Kidney glomerular epithelial cell (primary cell): Measurements from ENCODE around the gene ARHGEF38.
A peak's percentile ranks its signal among the peaks of the same experiment; 100 is the strongest.
"Not testable (repeated sequence)": the region's sequence is repeated elsewhere in the genome, so short reads cannot be mapped to it uniquely, and the experiment has no call there.

Source experiments
- DNase-seq: peaks from one replicate; lab custom pipeline; 2025; lab: John Stamatoyannopoulos, UW

ARHGEF38 gene

GRCh38 chr4:105652286-105652888 lies 100.0 kb downstream of the ARHGEF38 start:
- DNase-seq, result no peak

GRCh38 chr4:105657117-105657765 lies 104.8 kb downstream of the ARHGEF38 start:
- no peak for DNase-seq

GRCh38 chr4:105659190-105659589 lies 106.8 kb downstream of the ARHGEF38 start:
- no peak for DNase-seq

GRCh38 chr4:105661028-105661427 lies 108.6 kb downstream of the ARHGEF38 start:
- DNase-seq, result no peak

- DNase-seq, result no peak
Measured at GRCh38 chr4:105662935-105663675, 110.7 kb downstream of the ARHGEF38 start.

GRCh38 chr4:105666693-105667092 lies 114.3 kb downstream of the ARHGEF38 start:
- DNase-seq, result peak; percentile 43

GRCh38 chr4:105670684-105671083 lies 118.3 kb downstream of the ARHGEF38 start:
- no peak for DNase-seq

GRCh38 chr4:105671301-105671700 lies 118.9 kb downstream of the ARHGEF38 start:
- no peak for DNase-seq

- no peak for DNase-seq
Measured at GRCh38 chr4:105674011-105674410, 121.6 kb downstream of the ARHGEF38 start.

GRCh38 chr4:105677709-105678108 lies 125.3 kb downstream of the ARHGEF38 start:
- peak; percentile 7 for DNase-seq

- no peak for DNase-seq
Measured at GRCh38 chr4:105679186-105679585, 126.8 kb downstream of the ARHGEF38 start.

- DNase-seq, result no peak
Measured at GRCh38 chr4:105683038-105683437, 130.6 kb downstream of the ARHGEF38 start.

GRCh38 chr4:105686571-105686970 lies 134.2 kb downstream of the ARHGEF38 start:
- no peak for DNase-seq

GRCh38 chr4:105694812-105695211 lies 142.4 kb downstream of the ARHGEF38 start:
- not testable (repeated sequence) for DNase-seq

GRCh38 chr4:105695832-105696231 lies 143.4 kb downstream of the ARHGEF38 start:
- DNase-seq, result not testable (repeated sequence)

- no peak for DNase-seq
Measured at GRCh38 chr4:105698607-105699006, 146.2 kb downstream of the ARHGEF38 start.

- DNase-seq, result no peak
Measured at GRCh38 chr4:105707782-105708180, 155.4 kb downstream of the ARHGEF38 start.

GRCh38 chr4:105708181-105709080 lies 156.0 kb downstream of the ARHGEF38 start, which contains the start of the genes GSTCD and INTS12:
GSTCD (plus strand) TSS chr4:105708784; CDS start chr4:105717614, 8,830 bp downstream.
INTS12 (minus strand) TSS chr4:105708689; CDS start chr4:105700005, 8,684 bp downstream.
- DNase-seq, result peak; percentile 83

- DNase-seq, result peak; percentile 41
Measured at GRCh38 chr4:105709081-105709450, 156.6 kb downstream of the ARHGEF38 start.

GRCh38 chr4:105710012-105710600 lies 157.7 kb downstream of the ARHGEF38 start:
- DNase-seq, result no peak

GRCh38 chr4:105710678-105711077 lies 158.3 kb downstream of the ARHGEF38 start:
- no peak for DNase-seq
